ENCODE measurements around the gene LRRC8B. TPM values are rescaled to one million over a fixed set of nuclear protein-coding genes. Genes with fewer than 3 reads are reported as not detected.

LRRC8B gene
- total and polyA plus RNA-seq, 2 experiments from 2014 or later: 0.32 to 0.54 TPM

DNA sequence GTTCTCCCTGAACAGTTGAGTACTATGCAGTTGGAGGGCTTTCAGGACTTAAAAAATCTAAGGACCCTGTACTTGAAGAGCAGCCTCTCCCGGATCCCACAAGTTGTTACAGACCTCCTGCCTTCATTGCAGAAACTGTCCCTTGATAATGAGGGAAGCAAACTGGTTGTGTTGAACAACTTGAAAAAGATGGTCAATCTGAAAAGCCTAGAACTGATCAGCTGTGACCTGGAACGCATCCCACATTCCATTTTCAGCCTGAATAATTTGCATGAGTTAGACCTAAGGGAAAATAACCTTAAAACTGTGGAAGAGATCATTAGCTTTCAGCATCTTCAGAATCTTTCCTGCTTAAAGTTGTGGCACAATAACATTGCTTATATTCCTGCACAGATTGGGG is 59.6 kb downstream of the LRRC8B start:
- Histone ChIP-seq H3K9me3 (ENCODE audit: low read depth) (no peaks in the 10 kb centered on the region), H3K79me2 (ENCODE audit: insufficient read depth) (no peaks in the 10 kb centered on the region), H2AFZ (no peak overlapping the region), H3K4me1 (ENCODE audit: insufficient read depth) (peaks cover under 1% of the 10 kb centered on the region; the same call in 1 of the 2 replicates), H4K20me1 (ENCODE audit: insufficient read depth) (no peaks in the 10 kb centered on the region), H3K27ac (no peak overlapping the region), H3K27me3 (replicated peaks; ENCODE audit: insufficient read depth) (no peaks in the 10 kb centered on the region), H3K36me3 (ENCODE audit: low read depth) (no peaks in the 10 kb centered on the region), H3K4me2 (ENCODE audit: unreplicated experiment) (no peak overlapping the region), H3K4me3 (no peak overlapping the region), H3K9me2 (ENCODE audit: insufficient read depth) (no peaks in the 10 kb centered on the region), H3F3A (ENCODE audit: insufficient read depth) (no peaks in the 10 kb centered on the region), H3K9ac (no peak overlapping the region)
- in situ Hi-C loops (cut with MboI): loop anchor here (25.0 kb wide), 1 partner anchor 97 kb away; no protein-coding TSS in a partner anchor
- TF ChIP-seq EZH2phosphoT487 (IDR thresholded peaks at IDR 0.05; ENCODE audit: insufficient read depth, low read depth): no peak
- TF ChIP-seq EZH2 (IDR thresholded peaks at IDR 0.05; ENCODE audit: insufficient read depth, poor library complexity, severe bottlenecking): no peak
- 93 to 95% methylated on average over 2 of the region's 2 CpGs for WGBS, 2 experiments (ENCODE audit: low coverage in 1 of 2, low lambda C conversion rate in 2 of 2, missing lambda C conversion rate in 2 of 2)
- no peak for DNase-seq

DNA sequence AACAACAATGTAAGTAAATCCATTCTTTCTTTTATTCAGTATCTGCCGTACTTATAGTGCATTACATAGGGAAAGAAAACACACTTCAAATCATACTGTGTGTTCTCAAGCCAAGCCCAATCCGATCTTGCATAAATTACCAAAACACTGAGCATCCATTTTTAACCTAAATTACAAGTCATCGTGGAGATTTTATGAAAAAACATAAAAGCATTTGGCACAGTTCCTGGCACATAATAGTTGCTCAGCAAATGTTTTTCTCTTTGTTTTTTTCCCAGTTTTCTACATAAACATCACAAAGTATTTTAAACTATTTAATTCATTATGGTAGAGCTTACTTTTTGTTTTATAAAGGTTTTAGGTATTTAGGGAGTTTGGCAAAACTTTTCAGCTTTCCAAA is 60.2 kb downstream of the LRRC8B start:
- no peak for DNase-seq
- in situ Hi-C loops (cut with MboI): loop anchor here (25.0 kb wide), 1 partner anchor 97 kb away; no protein-coding TSS in a partner anchor
- no peaks in the 10 kb centered on the region for H3K79me2 ChIP-seq (ENCODE audit: insufficient read depth)
- 68 to 81% methylated on average over 3 of the region's 3 CpGs for whole genome bisulfite sequencing, 2 experiments (ENCODE audit: low coverage in 1 of 2, low lambda C conversion rate in 2 of 2, missing lambda C conversion rate in 2 of 2)
- H3K4me1 ChIP-seq (ENCODE audit: insufficient read depth): peaks cover 7% of the 10 kb centered on the region
- H2AFZ ChIP-seq: no peak overlapping the region
- no peak overlapping the region for H3K27ac ChIP-seq
- H4K20me1 ChIP-seq (ENCODE audit: insufficient read depth): no peaks in the 10 kb centered on the region
- no peaks in the 10 kb centered on the region for H3K27me3 ChIP-seq (replicated peaks; ENCODE audit: insufficient read depth)
- H3K4me2 ChIP-seq (ENCODE audit: unreplicated experiment): no peak overlapping the region
- no peak for TF ChIP-seq EZH2 (IDR thresholded peaks at IDR 0.05; ENCODE audit: insufficient read depth, poor library complexity, severe bottlenecking)
- no peak for TF ChIP-seq EZH2phosphoT487 (IDR thresholded peaks at IDR 0.05; ENCODE audit: insufficient read depth, low read depth)
- no peak overlapping the region for H3K4me3 ChIP-seq
- H3K36me3 ChIP-seq (ENCODE audit: low read depth): no peaks in the 10 kb centered on the region
- no peaks in the 10 kb centered on the region for H3K9me2 ChIP-seq (ENCODE audit: insufficient read depth)
- no peaks in the 10 kb centered on the region for H3K9me3 ChIP-seq (ENCODE audit: low read depth)
- peaks cover 5% of the 10 kb centered on the region; the same call in 1 of the 2 replicates for H3F3A ChIP-seq (ENCODE audit: insufficient read depth)
- H3K9ac ChIP-seq: no peak overlapping the region

DNA sequence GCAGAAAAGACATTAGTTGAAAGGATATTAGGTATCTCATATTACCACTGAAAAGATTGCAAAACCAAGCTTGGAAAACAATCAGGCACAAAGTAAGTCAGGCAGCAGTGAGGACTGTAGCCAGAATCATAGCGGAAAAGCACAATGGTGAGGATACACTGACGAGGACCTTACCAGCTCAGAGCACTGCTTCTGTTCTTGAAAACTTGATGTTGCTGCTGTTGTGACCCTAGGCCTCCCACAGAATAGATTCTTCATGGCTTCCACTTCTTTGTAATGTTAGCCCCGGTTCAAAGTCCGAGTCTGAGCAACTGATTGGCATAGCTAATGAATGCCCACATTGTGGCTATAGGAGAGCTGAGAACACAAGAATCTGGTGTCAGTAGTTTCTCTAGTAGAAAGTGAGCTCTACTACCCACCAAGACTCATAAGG is 63.1 kb downstream of the LRRC8B start:
- H3K4me1 ChIP-seq (ENCODE audit: insufficient read depth): peaks cover 21% of the 10 kb centered on the region
- DNase-seq: no peak
- H3K9me3 ChIP-seq (ENCODE audit: low read depth): no peaks in the 10 kb centered on the region
- no peak overlapping the region for H3K27ac ChIP-seq
- in situ Hi-C loops (cut with MboI): loop anchor here (25.0 kb wide), 1 partner anchor 100 kb away; no protein-coding TSS in a partner anchor
- no peak overlapping the region for H3K4me2 ChIP-seq (ENCODE audit: unreplicated experiment)
- H3K4me3 ChIP-seq: no peak overlapping the region
- peaks cover 8% of the 10 kb centered on the region; the same call in 1 of the 2 replicates for H3F3A ChIP-seq (ENCODE audit: insufficient read depth)
- H3K27me3 ChIP-seq (replicated peaks; ENCODE audit: insufficient read depth): no peaks in the 10 kb centered on the region
- no peaks in the 10 kb centered on the region for H3K36me3 ChIP-seq (ENCODE audit: low read depth)
- no peaks in the 10 kb centered on the region for H3K79me2 ChIP-seq (ENCODE audit: insufficient read depth)
- 95 to 97% methylated on average over 4 of the region's 4 CpGs for WGBS, 2 experiments (ENCODE audit: low coverage in 1 of 2, low lambda C conversion rate in 2 of 2, missing lambda C conversion rate in 2 of 2)
- H3K9me2 ChIP-seq (ENCODE audit: insufficient read depth): no peaks in the 10 kb centered on the region
- H2AFZ ChIP-seq: no peak overlapping the region
- no peak for TF ChIP-seq EZH2 (IDR thresholded peaks at IDR 0.05; ENCODE audit: insufficient read depth, poor library complexity, severe bottlenecking)
- TF ChIP-seq EZH2phosphoT487 (IDR thresholded peaks at IDR 0.05; ENCODE audit: insufficient read depth, low read depth): no peak
- H4K20me1 ChIP-seq (ENCODE audit: insufficient read depth): no peaks in the 10 kb centered on the region
- no peak overlapping the region for H3K9ac ChIP-seq

DNA sequence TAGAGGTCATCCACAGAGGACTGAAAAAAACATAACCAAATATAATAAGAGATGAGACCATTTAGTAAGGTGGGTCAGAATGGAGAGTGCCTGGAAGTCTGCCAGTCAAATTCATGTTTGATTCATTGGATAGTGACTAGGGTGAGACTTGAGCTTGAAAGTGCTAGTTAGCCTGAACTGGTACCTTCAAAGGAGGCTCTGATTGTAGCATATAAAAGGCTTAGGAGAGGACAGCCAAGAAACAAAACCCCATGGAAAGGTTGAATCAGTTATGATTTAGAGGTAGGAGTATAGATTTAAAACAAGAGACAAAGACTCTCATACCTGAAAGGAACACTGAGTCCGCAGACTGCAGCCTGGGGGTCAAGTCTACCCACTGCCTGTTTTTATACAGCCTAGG is 63.9 kb downstream of the LRRC8B start:
- no peaks in the 10 kb centered on the region for H4K20me1 ChIP-seq (ENCODE audit: insufficient read depth)
- H3K4me1 ChIP-seq (ENCODE audit: insufficient read depth): peaks cover 21% of the 10 kb centered on the region
- H3K9me3 ChIP-seq (ENCODE audit: low read depth): no peaks in the 10 kb centered on the region
- WGBS, 2 experiments (ENCODE audit: low coverage in 1 of 2, low lambda C conversion rate in 2 of 2, missing lambda C conversion rate in 2 of 2): 82 to 100% methylated on average over 1 of the region's 1 CpG
- DNase-seq: no peak
- no peaks in the 10 kb centered on the region for H3K79me2 ChIP-seq (ENCODE audit: insufficient read depth)
- H3K9me2 ChIP-seq (ENCODE audit: insufficient read depth): no peaks in the 10 kb centered on the region
- no peaks in the 10 kb centered on the region for H3K27me3 ChIP-seq (replicated peaks; ENCODE audit: insufficient read depth)
- H3K27ac ChIP-seq: no peak overlapping the region
- H2AFZ ChIP-seq: no peak overlapping the region
- no peak overlapping the region for H3K4me2 ChIP-seq (ENCODE audit: unreplicated experiment)
- no peak overlapping the region for H3K9ac ChIP-seq
- in situ Hi-C loops (cut with MboI): loop anchor here (25.0 kb wide), 1 partner anchor 101 kb away; no protein-coding TSS in a partner anchor
- H3K36me3 ChIP-seq (ENCODE audit: low read depth): no peaks in the 10 kb centered on the region
- no peak overlapping the region for H3K4me3 ChIP-seq
- TF ChIP-seq EZH2 (IDR thresholded peaks at IDR 0.05; ENCODE audit: insufficient read depth, poor library complexity, severe bottlenecking) (no peak), EZH2phosphoT487 (IDR thresholded peaks at IDR 0.05; ENCODE audit: insufficient read depth, low read depth) (no peak)
- H3F3A ChIP-seq (ENCODE audit: insufficient read depth): peaks cover 8% of the 10 kb centered on the region; the same call in 1 of the 2 replicates

Data from GM23248 (cell line).